Gastrocnemius medialis (tissue), 4 donors: Measurements from ENCODE around the gene PROCA1. TPM values are rescaled to one million over a fixed set of nuclear protein-coding genes. Genes with fewer than 3 reads are reported as not detected.
"Not testable (repeated sequence)": the region's sequence is repeated elsewhere in the genome, so short reads cannot be mapped to it uniquely, and the experiment has no call there.

Experiments
- ATAC-seq, 2 donors: fragments of 150-250 bp; one replicate each; pipeline ENCODE4 v1.9.1; 2016
- DNase-seq, 2 donors: peaks; one replicate each; pipeline ENCODE4 v3.0.0-alpha.2; 2019
- H3K27ac ChIP-seq, 4 donors: fragments of 200-600 bp; sonication (generic); 1 replicate in 1 of 4; 2 replicates in 3 of 4; pipeline ENCODE4 v1.5.1; 2016 to 2018; ENCODE audit warnings: mild to moderate bottlenecking in 2 of 4, moderate library complexity in 1 of 4
- H3K27me3 ChIP-seq, 3 donors: fragments of 200-600 bp; sonication (generic) in 2 of 3; 1 replicate in 1 of 3; 2 replicates in 2 of 3; pipeline versions ENCODE4 v1.5.1 to v1.6.0; 2016 to 2019; ENCODE audit warnings: mild to moderate bottlenecking in 1 of 3, moderate library complexity in 1 of 3
- H3K36me3 ChIP-seq, 2 donors: fragments of 200-600 bp; sonication (generic) in 1 of 2; one replicate each; pipeline ENCODE4 v1.5.1; 2017 to 2018
- H3K4me1 ChIP-seq, 2 donors: fragments of 200-600 bp; sonication (generic) in 1 of 2; one replicate each; pipeline ENCODE4 v1.5.1; 2016 to 2017; ENCODE audit warnings: mild to moderate bottlenecking in 2 of 2
- H3K4me3 ChIP-seq, 4 donors: fragments of 200-600 bp; sonication (generic) in 3 of 4; 1 replicate in 1 of 4; 2 replicates in 3 of 4; pipeline ENCODE4 v1.5.1; 2016 to 2019; ENCODE audit warnings: mild to moderate bottlenecking in 2 of 4
- H3K9me3 ChIP-seq, 3 donors: fragments of 200-600 bp; sonication (generic) in 2 of 3; 1 replicate in 1 of 3; 2 replicates in 2 of 3; pipeline ENCODE4 v1.5.1; 2016 to 2019
- POLR2A ChIP-seq, 2 donors: fragments of 450-650 bp; IDR thresholded peaks; one replicate each; pipeline ENCODE4 v1.6.1; 2017; ENCODE audit warnings: antibody characterized with exemption in 2 of 2, mild to moderate bottlenecking in 2 of 2, moderate library complexity in 2 of 2
- in situ Hi-C, 4 donors: fragments of 200-750 bp; cut with MboI; loops; one replicate each; pipeline versions ENCODE4 v1.15.0 to v1.8.0; 2017; ENCODE audit warnings: low sequenced_read_pairs in 4 of 4
- intact Hi-C: fragments of 100-400 bp; cut with DNase I; formaldehyde crosslinking; loops from one replicate; pipeline ENCODE4 v1.15.1; 2023; ENCODE audit warnings: low total_unique reads
- total RNA-seq, 4 donors: library from RNA; depleted of rRNA; stranded (reverse); fragments of >200 nt; gene quantifications; one replicate each; pipeline versions ENCODE4 v1.1.0 to v1.2.3, GENCODE V29; 2016
- TF ChIP-seq, protein P1 (sequence below), 5 experiments: fragments of 450-650 bp in 3 of 5; fragments of 200-600 bp in 2 of 5; sonication (generic) in 2 of 5; IDR thresholded peaks in 4 of 5; conservative IDR thresholded peaks in 1 of 5; 1 replicate in 4 of 5; 2 replicates in 1 of 5; pipeline ENCODE4 v1.5.1; 2016 to 2019; ENCODE audit warnings: antibody characterized with exemption in 5 of 5, mild to moderate bottlenecking in 3 of 5, moderate library complexity in 3 of 5

The PROCA1 gene
- total RNA-seq, 4 donors from 2014 or later, result 0.42 to 1.6 (median 0.49) TPM; not detected in 1

DNA sequence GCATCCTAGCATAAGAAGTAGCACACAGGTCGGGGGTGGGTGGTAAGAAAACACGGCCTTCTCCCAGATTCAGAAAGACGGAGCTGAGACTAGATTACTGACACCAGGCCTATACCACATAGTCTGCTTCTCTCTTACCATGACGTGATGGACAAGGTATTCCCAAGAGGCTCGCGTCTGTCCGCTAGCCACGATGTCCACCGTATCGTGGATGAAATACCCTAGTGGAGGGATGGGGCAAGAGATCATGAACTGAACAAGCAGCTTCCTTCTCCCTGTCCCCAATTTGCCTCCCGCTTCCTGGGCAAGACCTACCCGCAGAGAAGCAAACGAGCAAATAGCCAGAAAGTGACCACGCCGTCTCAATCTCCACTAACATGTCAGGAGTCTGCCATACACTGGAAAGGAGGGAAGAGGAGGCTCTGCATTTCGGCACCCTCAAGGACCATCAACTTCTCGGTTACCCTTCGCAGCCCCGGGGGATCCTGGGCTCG lies 13.5 kb upstream of the PROCA1 start:
- Histone ChIP-seq H3K27me3 (no peaks in the 10 kb centered on the region), H3K36me3 (peaks cover 6 to 42% of the 10 kb centered on the region in 2 donors), H3K9me3 (no peaks in the 10 kb centered on the region), H3K4me3 (peak overlapping the region in 2 of 4 donors; percentile 70 to 88), H3K4me1 (peaks cover 45 to 47% of the 10 kb centered on the region in 2 donors), H3K27ac (peak overlapping the region in 1 of 4 donors; percentile 31)
- in situ Hi-C loops, result no loop called here
- ATAC-seq (no peak), DNase-seq (no peak)
- intact Hi-C loops, result loop anchor here (5.0 kb wide), 3 partner anchors 37 to 387 kb away; partner anchors contain the start of gene FLOT2
- no peak for TF ChIP-seq POLR2A (IDR thresholded peaks at IDR 0.05)
- TF ChIP-seq, protein P1, sequence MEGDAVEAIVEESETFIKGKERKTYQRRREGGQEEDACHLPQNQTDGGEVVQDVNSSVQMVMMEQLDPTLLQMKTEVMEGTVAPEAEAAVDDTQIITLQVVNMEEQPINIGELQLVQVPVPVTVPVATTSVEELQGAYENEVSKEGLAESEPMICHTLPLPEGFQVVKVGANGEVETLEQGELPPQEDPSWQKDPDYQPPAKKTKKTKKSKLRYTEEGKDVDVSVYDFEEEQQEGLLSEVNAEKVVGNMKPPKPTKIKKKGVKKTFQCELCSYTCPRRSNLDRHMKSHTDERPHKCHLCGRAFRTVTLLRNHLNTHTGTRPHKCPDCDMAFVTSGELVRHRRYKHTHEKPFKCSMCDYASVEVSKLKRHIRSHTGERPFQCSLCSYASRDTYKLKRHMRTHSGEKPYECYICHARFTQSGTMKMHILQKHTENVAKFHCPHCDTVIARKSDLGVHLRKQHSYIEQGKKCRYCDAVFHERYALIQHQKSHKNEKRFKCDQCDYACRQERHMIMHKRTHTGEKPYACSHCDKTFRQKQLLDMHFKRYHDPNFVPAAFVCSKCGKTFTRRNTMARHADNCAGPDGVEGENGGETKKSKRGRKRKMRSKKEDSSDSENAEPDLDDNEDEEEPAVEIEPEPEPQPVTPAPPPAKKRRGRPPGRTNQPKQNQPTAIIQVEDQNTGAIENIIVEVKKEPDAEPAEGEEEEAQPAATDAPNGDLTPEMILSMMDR (IDR thresholded peaks at IDR 0.05 in 4 of 5, conservative IDR thresholded peaks at IDR 0.05 in 1 of 5), result no peak

DNA sequence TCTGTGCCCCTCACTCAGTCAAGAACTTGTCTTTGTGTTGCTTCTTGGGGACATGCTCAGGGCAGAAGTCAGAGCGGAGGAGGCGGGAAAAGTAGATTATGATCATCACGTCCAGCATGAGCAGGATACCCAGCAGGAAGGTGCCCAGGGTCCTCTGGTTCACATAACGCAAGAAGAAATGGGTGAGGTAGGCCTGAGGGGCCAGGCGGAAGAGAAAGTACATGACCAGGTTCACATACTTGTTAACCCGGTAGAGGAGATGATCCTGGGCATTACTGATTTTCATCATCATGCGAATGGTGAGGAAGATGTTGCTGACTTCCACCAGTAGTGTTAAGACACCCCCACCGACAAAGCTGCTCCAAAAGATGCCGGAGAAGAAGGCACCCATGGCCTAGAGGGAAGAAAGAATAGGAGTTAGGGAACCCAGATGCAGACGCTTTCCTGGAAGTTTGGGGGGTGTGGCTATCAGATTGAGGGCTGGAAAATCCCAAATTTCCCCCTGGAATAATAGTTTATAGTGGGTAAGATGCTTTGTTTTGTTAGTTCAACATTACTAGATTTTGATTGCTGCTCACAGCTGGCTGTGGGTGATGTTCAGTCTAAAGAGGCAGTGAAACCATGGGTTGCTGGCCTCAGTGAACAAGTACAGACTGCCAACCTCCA lies 12.9 kb upstream of the PROCA1 start:
- peaks cover 45 to 47% of the 10 kb centered on the region in 2 donors for H3K4me1 ChIP-seq

DNA sequence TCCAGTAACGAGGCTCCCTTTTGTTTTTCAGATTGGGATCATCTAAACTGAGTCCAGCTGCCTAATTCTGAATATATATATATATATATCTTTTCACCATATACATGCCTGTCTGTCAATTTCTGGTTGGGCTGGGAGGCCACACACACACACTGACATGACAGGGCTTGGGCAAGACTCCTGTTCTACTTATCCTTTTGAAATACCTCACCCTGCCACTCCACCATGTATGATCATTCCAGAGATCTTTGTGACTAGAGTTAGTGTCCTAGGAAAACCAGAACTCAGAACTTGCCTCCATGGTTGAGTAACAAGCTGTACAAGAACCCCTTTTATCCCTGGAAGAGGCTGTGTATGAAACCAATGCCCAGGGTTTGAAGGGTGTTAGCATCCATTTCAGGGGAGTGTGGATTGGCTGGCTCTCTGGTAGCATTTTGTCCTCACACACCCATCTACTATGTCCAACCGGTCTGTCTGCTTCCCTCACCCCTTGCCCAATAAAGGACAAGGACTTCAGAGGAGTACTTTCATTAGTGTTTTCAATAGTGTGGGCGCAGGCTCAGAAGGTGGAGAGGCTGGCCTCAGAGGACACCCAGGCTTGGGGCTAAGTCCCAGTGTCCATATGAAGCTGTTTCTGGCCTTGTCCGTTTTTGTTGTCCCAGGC lies 12.3 kb upstream of the PROCA1 start:
- H3K27me3 ChIP-seq, in situ Hi-C loops, ATAC-seq, H3K27ac ChIP-seq, intact Hi-C loops, H3K4me3 ChIP-seq, H3K9me3 ChIP-seq, DNase-seq: not testable (repeated sequence)
- Histone ChIP-seq H3K36me3 (peaks cover 6 to 42% of the 10 kb centered on the region in 2 donors), H3K4me1 (peaks cover 47 to 49% of the 10 kb centered on the region in 2 donors)

More for the DNA sequence above, 12.9 kb upstream of the PROCA1 start:
- in situ Hi-C loops (no loop called here), intact Hi-C loops (loop anchor here (5.0 kb wide), 3 partner anchors 38 to 388 kb away; partner anchors contain the start of gene FLOT2)
- Histone ChIP-seq H3K27me3 (no peaks in the 10 kb centered on the region), H3K27ac (no peak overlapping the region), H3K9me3 (no peaks in the 10 kb centered on the region), H3K4me3 (no peak overlapping the region), H3K36me3 (peaks cover 6 to 42% of the 10 kb centered on the region in 2 donors)
- TF ChIP-seq, protein P1 (IDR thresholded peaks at IDR 0.05 in 4 of 5, conservative IDR thresholded peaks at IDR 0.05 in 1 of 5), result no peak
- TF ChIP-seq POLR2A (IDR thresholded peaks at IDR 0.05), result no peak
- DNase-seq (no peak), ATAC-seq (no peak)

DNA sequence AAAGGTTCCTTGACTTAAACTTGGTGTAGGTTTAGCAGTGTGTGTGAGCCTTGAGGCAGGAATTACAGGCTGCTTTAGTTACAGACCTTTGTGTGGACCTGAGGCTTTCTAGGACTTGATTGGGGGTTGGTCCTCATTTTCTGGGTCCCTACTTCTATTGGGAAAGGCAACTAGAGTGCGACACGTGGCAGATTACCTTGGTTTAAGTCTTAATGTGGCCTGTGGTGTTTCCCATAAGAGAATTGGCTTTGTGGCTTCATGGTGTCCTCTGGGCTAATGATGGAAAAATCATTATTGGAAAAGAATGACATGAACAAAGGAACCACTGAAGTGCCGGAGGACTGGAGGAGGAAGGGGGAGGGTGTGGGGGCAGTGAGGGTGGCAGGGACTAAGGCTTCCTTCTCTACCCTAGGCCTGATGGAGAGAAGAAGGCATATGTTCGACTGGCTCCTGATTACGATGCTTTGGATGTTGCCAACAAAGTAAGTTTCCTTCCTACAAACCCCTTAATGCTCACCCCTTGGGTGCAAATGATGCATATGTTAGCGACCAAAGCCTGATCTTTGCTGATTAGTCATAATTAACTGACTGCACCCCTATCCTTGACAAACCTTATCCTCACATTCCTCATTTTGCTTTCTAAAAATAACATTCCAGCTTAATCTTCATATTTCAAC lies 11.6 kb upstream of the PROCA1 start:
- no peak overlapping the region for H3K4me3 ChIP-seq
- H3K4me1 ChIP-seq, result peaks cover 47 to 53% of the 10 kb centered on the region in 2 donors
- DNase-seq (no peak), ATAC-seq (no peak)
- intact Hi-C loops (no loop called here), in situ Hi-C loops (no loop called here)
- peaks cover 6 to 42% of the 10 kb centered on the region in 2 donors for H3K36me3 ChIP-seq
- no peaks in the 10 kb centered on the region for H3K27me3 ChIP-seq
- H3K9me3 ChIP-seq, result no peaks in the 10 kb centered on the region
- no peak overlapping the region for H3K27ac ChIP-seq
- TF ChIP-seq POLR2A (IDR thresholded peaks at IDR 0.05), result no peak
- TF ChIP-seq, protein P1 (IDR thresholded peaks at IDR 0.05 in 4 of 5, conservative IDR thresholded peaks at IDR 0.05 in 1 of 5), result no peak
